ENCODE results near the gene TIAM1.
A peak's percentile ranks its signal among the peaks of the same experiment; 100 is the strongest.

The TIAM1 gene

GRCh38 chr21:31331231-31331630 lies 12.8 kb downstream of the TIAM1 start:
- no peak for DNase-seq

- no peak for DNase-seq
These were observed 13.9 kb downstream of the TIAM1 start for GRCh38 chr21:31330144-31330483.

GRCh38 chr21:31329456-31330143 lies 14.5 kb downstream of the TIAM1 start:
- no peak for DNase-seq

DNA sequence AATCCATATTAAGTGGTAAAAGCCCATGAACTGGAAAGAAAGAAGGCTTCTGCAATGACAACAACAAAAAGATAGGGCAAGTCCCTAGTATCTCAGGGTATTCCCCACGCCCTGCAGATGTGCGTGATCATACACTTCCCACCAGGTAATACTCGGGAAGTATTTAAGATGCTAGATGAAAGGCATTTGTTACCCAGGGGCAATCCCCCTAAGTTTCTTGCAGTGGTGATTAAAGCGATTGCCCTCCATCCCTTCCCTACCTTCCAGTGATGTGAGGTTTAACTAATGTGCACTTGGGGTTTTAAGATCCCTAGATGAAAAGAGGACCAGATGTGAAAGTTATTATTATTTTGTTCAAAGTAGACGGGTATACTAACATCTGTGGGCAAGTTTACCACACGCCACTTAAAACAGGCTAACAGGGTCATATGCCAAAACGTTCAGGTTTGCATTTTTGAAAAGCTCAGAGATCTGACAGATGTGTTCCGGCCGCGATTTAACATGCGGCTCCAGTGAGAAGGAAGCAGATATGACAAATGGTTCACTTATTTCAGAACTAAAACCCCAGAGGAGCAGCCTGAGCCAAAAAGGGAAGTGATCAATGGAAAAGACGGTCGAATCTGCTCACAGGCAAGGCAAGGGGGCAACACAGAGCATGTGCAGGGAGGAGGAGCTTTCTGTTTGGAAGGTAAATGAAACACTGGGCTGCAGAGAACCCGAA lies 17.4 kb downstream of the TIAM1 start:
- DNase-seq: peak; percentile 40

DNA sequence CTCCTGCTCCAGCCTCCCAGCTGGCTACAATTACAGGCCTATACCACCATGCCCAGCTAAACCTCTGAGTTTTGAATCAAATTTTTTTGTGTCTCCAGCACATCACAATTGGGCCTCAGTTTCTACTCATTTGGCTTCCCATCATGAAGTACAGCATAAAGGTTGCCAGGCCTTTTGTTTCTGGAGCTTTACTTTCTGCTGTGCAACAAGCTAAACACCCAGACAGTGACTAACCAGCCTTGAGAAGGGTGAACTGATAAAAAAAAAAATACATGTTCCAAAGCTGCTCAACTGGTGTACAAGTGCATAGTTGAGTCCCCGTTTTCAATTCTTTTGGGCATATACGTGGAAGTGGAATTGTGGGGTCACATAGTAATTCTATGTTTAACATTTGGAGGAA lies 25.1 kb downstream of the TIAM1 start:
- no peak for DNase-seq

- no peak for DNase-seq
These were observed 26.4 kb downstream of the TIAM1 start for GRCh38 chr21:31317688-31318087.

DNA sequence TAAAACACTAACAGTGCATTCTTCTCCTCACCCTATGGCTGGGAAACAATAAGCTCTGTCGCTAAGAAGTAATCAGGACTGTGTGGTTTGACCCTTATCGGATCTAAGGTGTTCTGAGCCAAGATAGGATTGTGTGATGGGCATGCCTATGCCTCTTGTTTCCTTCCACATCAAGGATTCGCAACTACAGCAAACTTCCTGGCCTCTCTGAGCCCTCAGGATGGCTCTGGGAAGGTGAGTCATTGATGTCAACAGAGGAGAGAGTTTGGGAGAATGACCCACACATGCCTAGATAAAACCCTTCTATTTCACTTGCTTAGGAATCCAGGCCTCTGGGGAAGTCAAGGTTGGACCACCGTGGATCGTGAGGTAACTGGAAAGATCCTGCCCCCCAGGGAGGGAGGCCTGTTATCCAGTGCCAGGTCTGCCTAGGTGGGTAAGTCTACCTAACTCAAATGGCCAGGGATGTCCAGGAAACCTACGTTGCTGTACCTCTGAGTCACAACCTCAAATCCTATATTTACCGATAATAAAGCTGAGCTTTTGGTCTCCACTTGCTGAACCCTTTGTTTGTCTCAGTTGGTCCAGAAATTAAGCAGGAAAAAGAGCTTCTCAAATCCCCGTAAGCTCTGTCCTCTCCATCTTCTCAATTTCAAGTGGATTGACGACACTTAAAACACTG lies 27.4 kb downstream of the TIAM1 start:
- no peak for DNase-seq

DNA sequence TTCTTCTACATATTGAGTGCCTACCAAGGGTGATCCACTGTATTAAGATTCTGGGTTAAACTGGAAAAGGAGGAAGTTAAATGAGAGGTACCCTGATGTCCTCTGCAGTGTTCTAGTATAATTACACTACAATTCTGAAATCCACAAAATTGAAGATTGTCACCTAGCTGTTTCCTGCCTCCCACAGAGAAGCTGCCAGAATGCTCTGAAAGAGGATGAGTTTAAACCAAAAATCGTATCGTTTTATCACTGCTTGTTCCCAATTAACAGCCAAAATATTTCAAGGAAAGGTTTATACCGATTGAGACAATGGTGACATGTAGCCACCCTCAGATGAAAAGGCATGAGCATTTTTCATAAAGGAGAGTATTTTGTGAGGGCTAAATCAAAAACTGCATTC lies 28.0 kb downstream of the TIAM1 start:
- DNase-seq: no peak

DNA sequence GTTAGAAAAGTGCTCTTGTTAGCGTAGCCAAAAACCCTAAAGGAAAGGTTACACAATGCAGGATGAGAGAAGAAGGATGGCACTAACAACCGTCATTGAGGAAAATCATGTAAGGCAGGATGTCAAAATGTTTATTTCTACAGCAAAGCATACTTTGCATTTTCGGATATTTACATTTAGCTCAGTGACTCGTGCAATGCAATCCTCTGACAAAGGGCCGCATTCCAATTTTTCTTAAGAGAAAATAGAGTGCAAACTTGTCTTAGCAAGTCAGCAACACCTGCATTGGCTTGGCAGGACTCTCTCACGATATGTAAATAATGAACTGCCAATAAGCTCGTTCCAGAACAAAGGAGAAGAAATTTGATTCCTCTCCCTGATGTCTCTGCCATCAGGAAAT lies 33.3 kb downstream of the TIAM1 start:
- no peak for DNase-seq

GRCh38 chr21:31308584-31308983 lies 35.5 kb downstream of the TIAM1 start:
- DNase-seq: no peak

DNA sequence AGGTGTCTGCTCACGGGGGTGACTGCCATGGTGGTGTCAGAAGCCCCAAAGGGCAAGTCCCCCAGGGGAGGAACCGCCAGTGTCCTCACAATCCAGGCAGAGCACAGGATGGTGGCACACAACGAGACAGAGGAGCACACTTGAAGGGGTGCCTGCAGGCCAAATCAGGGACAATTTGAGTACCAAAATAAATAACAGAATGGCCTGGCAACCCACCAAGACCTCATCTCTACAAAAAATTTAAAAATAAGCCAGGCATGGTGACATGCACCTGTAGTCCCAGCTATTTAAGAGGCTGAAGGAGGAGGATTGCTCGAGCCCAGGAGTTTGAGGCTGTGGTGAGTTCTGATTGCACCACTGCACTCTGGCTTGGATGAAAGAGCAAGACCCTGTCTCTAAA lies 38.2 kb downstream of the TIAM1 start:
- DNase-seq: no peak

GRCh38 chr21:31299291-31300147 lies 44.5 kb downstream of the TIAM1 start:
- no peak for DNase-seq

DNA sequence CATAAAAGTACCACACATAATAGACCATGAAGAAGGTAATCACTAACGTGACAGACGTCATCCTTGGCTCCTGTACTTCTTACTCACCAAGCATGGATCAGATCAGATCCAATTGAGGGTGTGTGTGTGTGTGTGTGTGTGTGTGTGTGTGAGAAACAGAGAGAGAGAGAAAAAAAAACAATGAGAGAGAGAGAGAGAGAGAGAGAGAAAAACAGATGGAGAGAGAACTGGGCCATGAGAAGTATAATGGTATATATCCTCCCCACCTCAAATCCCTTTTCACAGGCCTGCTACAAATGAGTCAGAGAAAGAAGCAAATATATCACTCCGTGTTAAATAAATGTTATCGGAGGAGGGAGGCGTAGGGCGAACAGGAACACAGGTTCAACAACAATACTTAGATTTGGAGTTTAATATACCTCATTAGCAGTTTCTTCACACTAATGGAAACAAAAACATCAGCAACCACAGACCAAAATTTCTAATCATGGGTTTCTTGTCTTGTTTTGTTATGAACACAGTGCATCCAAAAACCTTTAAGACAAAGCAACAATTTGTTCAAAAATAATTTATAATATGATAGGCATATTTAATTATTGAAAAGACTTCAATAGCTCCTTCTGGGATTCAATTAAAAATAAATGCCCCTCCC lies 45.3 kb downstream of the TIAM1 start:
- DNase-seq: no peak

- no peak for DNase-seq
These were observed 46.3 kb downstream of the TIAM1 start for GRCh38 chr21:31297806-31298205.

GRCh38 chr21:31295676-31296075 lies 48.4 kb downstream of the TIAM1 start:
- no peak for DNase-seq

GRCh38 chr21:31294691-31295090 lies 49.4 kb downstream of the TIAM1 start:
- no peak for DNase-seq

DNA sequence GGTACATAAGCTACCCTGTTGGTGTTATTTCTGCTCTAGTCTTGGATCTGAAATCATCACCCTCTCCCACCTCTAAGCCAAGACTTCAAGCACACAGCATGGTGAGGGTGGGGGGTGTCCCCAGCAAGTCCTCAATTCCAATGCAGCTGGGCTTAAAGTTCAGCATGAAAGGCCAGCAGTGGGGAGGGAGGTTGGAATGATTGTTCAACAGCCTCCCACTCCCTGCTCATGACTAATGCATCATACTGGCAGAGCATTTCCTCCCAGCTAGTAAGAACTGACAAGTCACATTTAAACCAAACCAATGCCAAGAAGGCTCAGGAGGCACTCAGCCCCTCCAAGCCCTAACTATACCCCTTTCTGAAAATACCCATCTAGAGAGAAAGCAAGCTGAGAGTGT lies 50.1 kb downstream of the TIAM1 start:
- DNase-seq: peak; percentile 50 to 61

- no peak for DNase-seq
These were observed 53.3 kb downstream of the TIAM1 start for GRCh38 chr21:31290765-31291164.

DNA sequence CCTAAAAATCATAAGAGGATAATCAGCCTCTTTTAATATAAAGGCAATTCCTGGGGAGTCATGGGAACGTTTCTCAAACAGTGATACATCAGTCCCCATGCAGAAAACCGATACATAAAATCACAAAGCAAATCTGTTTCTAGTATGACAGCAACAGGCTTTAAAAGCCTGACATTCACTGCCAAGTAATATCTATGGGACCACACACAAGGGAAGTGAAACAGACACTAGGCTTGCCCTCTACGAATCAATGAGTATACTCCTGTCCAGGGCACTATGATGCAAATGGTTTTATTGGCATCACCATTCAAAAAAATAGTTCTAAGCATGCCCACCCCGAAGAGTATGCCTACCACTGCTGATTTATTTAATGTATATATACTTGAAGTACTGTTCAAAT lies 54.4 kb downstream of the TIAM1 start:
- no peak for DNase-seq

- no peak for DNase-seq
These were observed 55.9 kb downstream of the TIAM1 start for GRCh38 chr21:31288191-31288590.

DNA sequence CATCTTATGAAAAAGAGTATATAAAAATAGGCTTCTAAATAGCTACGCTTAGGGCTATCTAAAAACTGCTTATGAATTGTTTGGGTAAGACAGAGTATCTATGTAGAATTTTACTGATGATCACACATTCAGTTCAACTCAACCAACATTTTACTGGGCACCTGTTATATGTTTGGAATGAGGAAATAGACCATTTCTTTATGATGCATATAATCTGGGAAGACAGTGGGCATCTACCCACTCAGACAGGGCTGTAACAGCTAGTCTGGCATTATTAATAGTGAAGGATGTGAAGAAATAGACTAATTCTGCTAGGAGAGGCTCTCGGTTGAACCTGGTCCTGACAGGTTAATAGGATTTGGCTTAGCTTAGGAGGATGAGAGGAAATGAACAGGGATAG lies 56.9 kb downstream of the TIAM1 start:
- DNase-seq: no peak

GRCh38 chr21:31286621-31287020 lies 57.4 kb downstream of the TIAM1 start:
- no peak for DNase-seq
